Esophagus (tissue), 2 donors: Measurements from ENCODE around the gene TNN. TPM values are rescaled to one million over a fixed set of nuclear protein-coding genes. Genes with fewer than 3 reads are reported as not detected.
"Not testable (repeated sequence)": the region's sequence is repeated elsewhere in the genome, so short reads cannot be mapped to it uniquely, and the experiment has no call there.

ENCODE experiments used
- H3K27ac ChIP-seq, 2 donors: one replicate each; pipeline ENCODE4 v1.5.1; 2013; ENCODE audit warnings: low read depth in 2 of 2, mild to moderate bottlenecking in 2 of 2, inconsistent platforms in 1 of 2, low read length in 1 of 2, moderate library complexity in 1 of 2
- H3K27me3 ChIP-seq, 2 donors: one replicate each; pipeline ENCODE4 v1.6.1; 2013; ENCODE audit warnings: low read length in 2 of 2, control low read depth in 1 of 2, mild to moderate bottlenecking in 1 of 2; ENCODE audit not compliant: insufficient read depth in 2 of 2, control insufficient read depth in 1 of 2
- H3K36me3 ChIP-seq, 2 donors: one replicate each; pipeline ENCODE4 v1.6.1; 2013; ENCODE audit warnings: low read length in 1 of 2; ENCODE audit not compliant: control insufficient read depth in 2 of 2, insufficient read depth in 2 of 2
- H3K4me1 ChIP-seq, 2 donors: one replicate each; pipeline ENCODE4 v1.6.1; 2013; ENCODE audit warnings: low read length in 1 of 2; ENCODE audit not compliant: control insufficient read depth in 2 of 2, insufficient read depth in 2 of 2
- H3K4me3 ChIP-seq, 2 donors: one replicate each; pipeline ENCODE4 v1.5.1; 2013; ENCODE audit warnings: low read length in 2 of 2, mild to moderate bottlenecking in 2 of 2, low read depth in 1 of 2, moderate library complexity in 1 of 2
- H3K9me3 ChIP-seq, 2 donors: one replicate each; pipeline ENCODE4 v1.6.1; 2013; ENCODE audit warnings: mild to moderate bottlenecking in 2 of 2, low read depth in 1 of 2, low read length in 1 of 2, moderate library complexity in 1 of 2; ENCODE audit not compliant: control insufficient read depth in 2 of 2, insufficient read depth in 1 of 2
- WGBS, 2 donors: extraction: QIAGEN DNeasy Blood & Tissue Kit; methylation state at CpG; one replicate each; pipeline ENCODE4 v1.1.7; 2013; 5-methylcytosine and 5-hydroxymethylcytosine counted together
- polyA plus RNA-seq, 2 donors: library from polyadenylated mRNA; stranded (reverse); fragments of 200-250 nt; gene quantifications; one replicate each; pipeline ENCODE4 v1.2.3, GENCODE V29; 2013
- donor health status: healthy with polysubstance abuse.
- donor health status: Bipolar disorder and iron deficiency.

TNN gene
- polyA plus RNA-seq, 2 donors: 0.07 to 0.08 TPM

DNA sequence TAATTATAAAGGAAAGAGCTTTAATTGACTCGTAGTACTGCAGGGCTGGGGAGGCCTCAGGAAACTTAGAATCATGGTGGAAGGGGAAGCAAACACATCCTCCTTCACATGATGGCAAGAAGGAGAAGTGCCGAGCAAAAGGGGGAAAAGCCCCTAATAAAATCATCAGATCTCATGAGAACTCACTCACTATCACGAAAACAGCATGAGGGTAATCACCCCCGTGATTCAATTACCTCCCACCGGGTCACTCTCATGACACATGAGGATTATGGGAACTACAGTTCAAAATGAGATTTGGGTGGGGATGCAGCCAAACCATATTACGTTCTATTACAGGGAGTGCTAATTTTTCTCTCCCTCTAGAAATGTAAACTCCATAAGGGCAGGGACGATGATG, 30.2 kb upstream of the TNN start:
- Histone ChIP-seq H3K27me3 (no peaks in the 10 kb centered on the region), H3K36me3 (no peaks in the 10 kb centered on the region), H3K9me3 (no peaks in the 10 kb centered on the region), H3K4me3 (no peak overlapping the region), H3K4me1 (no peaks in the 10 kb centered on the region), H3K27ac (no peak overlapping the region)
- 64 to 65% methylated on average over 7 of the region's 7 CpGs for WGBS, 2 donors

DNA sequence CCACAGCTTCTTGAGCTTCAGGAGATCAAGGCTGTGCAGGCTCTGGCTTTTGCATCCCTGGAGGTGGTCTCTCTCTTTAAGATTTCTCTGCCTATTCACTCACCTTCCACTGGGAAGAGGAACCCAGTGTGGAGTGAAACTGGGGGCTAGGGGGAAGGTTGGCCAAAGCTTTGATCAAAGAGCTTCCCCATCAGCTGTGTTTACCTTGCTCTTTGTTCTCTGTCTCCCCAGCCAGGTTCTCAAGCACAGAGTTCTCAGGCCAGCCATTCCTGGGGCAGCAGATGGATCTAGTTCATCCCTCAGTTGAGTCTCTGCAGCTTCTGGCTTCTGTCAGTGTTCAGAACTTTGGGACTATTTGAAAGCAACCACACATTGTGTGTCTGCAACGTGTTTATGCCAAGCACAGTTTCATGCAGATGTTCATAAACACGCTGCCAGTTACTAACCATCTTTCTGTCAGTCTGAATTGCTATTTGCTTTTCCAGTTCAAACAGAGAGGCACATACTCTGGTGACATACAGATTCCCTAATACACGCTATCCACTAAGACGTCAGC, 27.2 kb upstream of the TNN start:
- 42 to 45% methylated on average over 4 of the region's 4 CpGs for WGBS, 2 donors
- Histone ChIP-seq H3K4me1 (no peaks in the 10 kb centered on the region), H3K4me3 (no peak overlapping the region), H3K9me3 (no peaks in the 10 kb centered on the region), H3K27ac (no peak overlapping the region), H3K36me3 (no peaks in the 10 kb centered on the region), H3K27me3 (no peaks in the 10 kb centered on the region)

DNA sequence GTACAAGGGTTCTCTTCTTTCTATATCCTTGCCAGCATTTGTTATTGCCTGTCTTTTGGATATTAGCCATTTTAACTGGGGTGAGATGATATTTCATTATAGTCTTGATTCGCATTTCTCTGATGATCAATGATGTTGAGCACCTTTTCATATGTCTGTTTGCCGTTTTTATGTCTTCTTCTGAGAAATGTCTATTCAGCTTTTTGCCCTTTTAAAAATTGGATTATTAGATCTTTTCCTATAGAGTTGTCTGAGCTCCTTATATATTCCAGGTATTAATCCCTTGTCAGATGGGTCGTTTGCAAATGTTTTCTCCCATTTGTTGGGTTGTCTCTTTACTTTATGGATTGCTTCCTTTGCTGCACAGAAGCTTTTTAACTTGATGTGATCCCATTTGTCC, 25.0 kb upstream of the TNN start:
- Histone ChIP-seq H3K27me3 (no peaks in the 10 kb centered on the region), H3K36me3 (no peaks in the 10 kb centered on the region), H3K27ac (no peak overlapping the region), H3K4me3 (no peak overlapping the region), H3K4me1 (no peaks in the 10 kb centered on the region), H3K9me3 (no peaks in the 10 kb centered on the region)
- WGBS, 2 donors: 67 to 70% methylated on average over 3 of the region's 3 CpGs

DNA sequence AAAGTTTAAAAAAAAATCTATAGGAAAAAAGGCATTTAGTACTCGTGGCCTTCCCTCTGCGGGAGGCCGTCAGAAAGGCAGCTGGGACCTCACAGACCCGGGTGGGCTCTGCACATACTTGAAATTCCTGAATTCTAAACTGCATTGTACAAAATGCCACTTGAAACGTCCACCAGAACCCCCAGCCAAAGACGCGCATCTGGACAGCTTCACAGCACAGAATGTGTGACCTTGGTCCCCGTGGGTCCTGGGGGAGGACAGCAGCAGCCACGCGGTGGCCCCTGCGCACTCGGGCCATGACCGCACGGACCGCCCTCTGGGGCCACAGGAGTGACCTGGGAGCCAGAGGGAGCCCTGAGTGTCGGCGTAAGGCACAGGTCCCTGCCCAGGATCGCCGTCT, 23.8 kb upstream of the TNN start:
- WGBS, 2 donors: 56 to 74% methylated on average over 19 of the region's 19 CpGs
- H3K27me3 ChIP-seq: no peaks in the 10 kb centered on the region
- no peak overlapping the region for H3K4me3 ChIP-seq
- H3K36me3 ChIP-seq: no peaks in the 10 kb centered on the region
- H3K9me3 ChIP-seq: no peaks in the 10 kb centered on the region
- H3K4me1 ChIP-seq: no peaks in the 10 kb centered on the region
- no peak overlapping the region for H3K27ac ChIP-seq

DNA sequence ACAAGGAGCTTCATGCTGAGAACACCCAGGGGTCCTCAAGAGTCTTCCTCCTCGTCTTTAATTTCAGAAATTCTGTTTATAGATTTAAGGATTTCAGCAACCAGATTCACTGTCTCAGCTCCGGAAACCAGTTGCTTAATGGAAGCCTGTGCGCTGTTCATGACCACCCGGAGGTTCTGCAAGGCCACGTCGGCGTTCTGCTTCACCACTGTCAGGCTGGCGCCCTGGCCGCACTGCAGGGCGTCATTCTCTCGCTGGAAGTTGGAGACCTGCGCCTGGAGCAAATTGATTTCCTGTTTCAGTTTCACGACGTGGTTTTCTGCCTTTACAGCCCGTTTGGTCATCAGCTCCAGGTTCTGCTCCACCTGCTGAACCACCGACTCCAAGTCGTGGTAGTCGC, 23.0 kb upstream of the TNN start:
- 90 to 94% methylated on average over 18 of the region's 18 CpGs for WGBS, 2 donors
- H3K27ac ChIP-seq, H3K4me1 ChIP-seq, H3K27me3 ChIP-seq, H3K36me3 ChIP-seq, H3K4me3 ChIP-seq, H3K9me3 ChIP-seq: not testable (repeated sequence)

DNA sequence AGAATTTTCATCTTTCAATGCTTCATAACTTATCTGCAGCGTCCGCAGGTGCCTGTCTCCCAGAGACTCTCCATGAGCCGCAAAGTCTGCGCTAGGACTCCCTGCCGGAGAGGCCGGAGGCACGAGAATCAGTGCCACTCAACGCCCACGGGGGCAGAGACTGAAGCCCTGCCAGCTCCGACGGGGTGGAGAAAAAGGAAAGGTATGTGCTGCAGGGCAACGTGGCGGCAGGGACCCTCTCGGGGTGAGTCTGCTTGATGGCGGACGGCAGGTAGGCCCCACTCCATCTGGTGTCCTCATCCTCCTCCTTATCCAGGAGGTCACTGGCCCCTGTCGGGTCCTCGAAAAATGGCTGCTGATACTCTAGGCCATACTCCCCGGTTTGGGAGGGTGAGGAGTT, 22.5 kb upstream of the TNN start:
- 94 to 96% methylated on average over 19 of the region's 19 CpGs for WGBS, 2 donors

DNA sequence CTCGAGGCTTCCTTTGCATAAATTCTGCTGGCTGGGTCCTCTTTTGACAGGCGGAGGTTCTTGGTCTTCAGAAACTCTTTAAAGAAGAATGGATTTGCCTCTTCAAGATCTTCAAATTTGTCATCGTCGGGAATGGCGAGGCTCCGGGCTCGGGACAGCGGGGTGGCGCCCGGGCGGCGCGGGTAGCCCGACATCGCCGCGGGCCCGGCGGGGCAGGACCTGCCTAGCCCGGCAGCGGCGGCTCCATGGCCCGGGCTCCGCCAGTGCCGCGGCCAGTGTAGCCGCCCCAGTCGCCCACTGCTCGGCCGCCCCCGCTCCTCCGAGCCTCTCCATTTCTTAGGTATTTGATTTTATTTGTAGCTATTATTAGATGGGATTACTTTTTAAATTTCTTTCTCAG, 22.1 kb upstream of the TNN start:
- Histone ChIP-seq H3K9me3 (no peaks in the 10 kb centered on the region), H3K4me1 (no peaks in the 10 kb centered on the region), H3K27me3 (no peaks in the 10 kb centered on the region), H3K36me3 (no peaks in the 10 kb centered on the region), H3K27ac (no peak overlapping the region), H3K4me3 (no peak overlapping the region)
- WGBS, 2 donors: 97 to 98% methylated on average over 32 of the region's 32 CpGs

More for the DNA sequence above, 22.5 kb upstream of the TNN start:
- Histone ChIP-seq H3K27me3 (no peaks in the 10 kb centered on the region), H3K4me1 (no peaks in the 10 kb centered on the region), H3K9me3 (no peaks in the 10 kb centered on the region), H3K4me3 (no peak overlapping the region), H3K36me3 (no peaks in the 10 kb centered on the region), H3K27ac (no peak overlapping the region)

DNA sequence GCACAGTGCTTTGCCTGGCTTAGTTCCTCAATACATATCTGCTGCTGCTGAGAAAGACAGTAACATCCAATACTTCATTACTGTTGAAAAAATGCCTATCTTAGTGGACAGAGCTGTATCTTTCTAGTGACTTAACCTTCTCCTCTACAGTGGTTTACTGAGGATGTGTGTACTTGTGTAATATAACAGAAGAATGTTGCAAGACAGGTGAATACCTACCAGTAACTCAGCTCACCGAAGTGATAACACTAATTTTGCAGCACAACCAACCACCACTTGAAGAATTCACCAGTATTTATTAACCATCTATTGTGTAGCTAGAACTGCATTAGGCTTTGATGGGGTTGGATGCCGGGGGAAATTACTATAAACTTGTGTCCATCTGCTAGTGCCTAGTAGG, 16.6 kb upstream of the TNN start:
- no peaks in the 10 kb centered on the region for H3K4me1 ChIP-seq

DNA sequence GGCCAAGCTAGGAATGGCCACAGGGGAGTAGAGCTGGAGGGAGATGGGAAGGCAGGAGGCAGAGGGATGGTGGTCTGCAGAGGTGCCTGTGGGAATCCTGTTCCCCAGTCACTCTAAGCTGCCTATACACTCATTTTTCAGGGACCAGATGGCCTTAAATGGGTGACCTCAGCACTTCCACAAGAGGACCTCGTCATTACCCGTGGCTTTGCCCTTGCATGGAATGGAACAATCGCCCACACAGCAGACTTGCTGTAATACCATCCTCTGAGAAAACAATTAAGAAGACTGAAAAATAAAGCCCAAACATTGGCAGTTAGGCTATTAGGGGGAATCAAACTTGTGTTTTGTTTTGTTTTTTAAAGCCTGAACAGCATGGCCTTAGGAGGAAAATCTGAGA, 12.9 kb upstream of the TNN start:
- H3K4me3 ChIP-seq: no peak overlapping the region
- no peaks in the 10 kb centered on the region for H3K9me3 ChIP-seq
- H3K27ac ChIP-seq: no peak overlapping the region
- no peaks in the 10 kb centered on the region for H3K27me3 ChIP-seq
- H3K4me1 ChIP-seq: no peaks in the 10 kb centered on the region
- H3K36me3 ChIP-seq: no peaks in the 10 kb centered on the region
- 77 to 80% methylated on average over 3 of the region's 3 CpGs for WGBS, 2 donors

More for the DNA sequence above, 16.6 kb upstream of the TNN start:
- Histone ChIP-seq H3K9me3 (no peaks in the 10 kb centered on the region), H3K27me3 (no peaks in the 10 kb centered on the region), H3K36me3 (no peaks in the 10 kb centered on the region), H3K27ac (no peak overlapping the region), H3K4me3 (no peak overlapping the region)
- 87 to 89% methylated on average over 2 of the region's 2 CpGs for WGBS, 2 donors

DNA sequence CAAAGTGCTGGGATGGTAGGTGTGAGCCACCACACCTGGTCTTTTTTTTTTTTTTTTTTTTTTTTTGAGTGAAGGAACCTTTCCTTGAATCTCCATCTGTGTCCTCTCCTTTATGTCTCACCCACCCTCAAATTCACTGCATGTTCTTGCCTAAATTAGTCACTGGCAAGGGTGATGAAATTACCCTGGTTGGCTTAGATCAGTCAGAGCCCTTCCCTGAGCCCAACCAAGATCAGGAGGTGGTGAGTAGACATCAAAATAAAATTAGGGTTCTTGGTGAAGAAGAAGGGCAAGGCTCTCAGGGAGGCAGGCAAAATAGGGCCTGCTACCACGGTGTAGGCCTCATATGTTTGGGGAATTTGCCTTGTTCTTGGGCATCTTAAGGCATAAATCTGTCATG, 5.3 kb upstream of the TNN start:
- Histone ChIP-seq H3K27ac (no peak overlapping the region), H3K4me3 (no peak overlapping the region), H3K4me1 (no peaks in the 10 kb centered on the region), H3K9me3 (no peaks in the 10 kb centered on the region), H3K36me3 (no peaks in the 10 kb centered on the region), H3K27me3 (no peaks in the 10 kb centered on the region)
- 76 to 81% methylated on average over 1 of the region's 1 CpG for WGBS, 2 donors
